Measurements from ENCODE around the gene MAMDC2. TPM values are rescaled to one million over a fixed set of nuclear protein-coding genes. Genes with fewer than 3 reads are reported as not detected.

The MAMDC2 gene
- total RNA-seq, 2 donors from 2014 or later: 28.8 to 32.5 TPM

DNA sequence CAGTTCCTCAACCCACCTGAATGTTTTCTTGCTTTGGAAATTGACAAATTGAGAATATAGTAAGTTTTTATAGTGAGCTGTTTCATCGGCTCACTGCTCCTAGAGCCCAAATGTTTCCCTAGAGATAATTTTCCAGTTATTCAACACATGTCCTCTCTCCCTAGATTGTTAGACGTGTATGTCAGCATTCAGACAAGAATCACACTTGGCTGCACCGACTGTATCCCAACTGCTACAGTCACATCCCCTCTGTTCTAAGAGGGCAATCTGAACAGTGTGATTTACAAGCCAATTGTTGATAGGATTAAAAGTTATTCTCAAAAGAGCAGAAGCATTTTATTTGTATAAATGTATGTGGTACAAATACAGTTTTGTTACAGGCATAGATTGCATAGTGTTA is 93.9 kb downstream of the MAMDC2 start:
- no peak for DNase-seq (ENCODE audit: low spot score)
- Histone ChIP-seq H3K27me3 (no peaks in the 10 kb centered on the region), H3K36me3 (peaks cover 20% of the 10 kb centered on the region), H3K4me3 (no peak overlapping the region), H3K27ac (no peak overlapping the region), H3K9me3 (no peaks in the 10 kb centered on the region), H3K4me1 (peaks cover 0 to 19% of the 10 kb centered on the region in 2 donors)
- TF ChIP-seq, protein P1, sequence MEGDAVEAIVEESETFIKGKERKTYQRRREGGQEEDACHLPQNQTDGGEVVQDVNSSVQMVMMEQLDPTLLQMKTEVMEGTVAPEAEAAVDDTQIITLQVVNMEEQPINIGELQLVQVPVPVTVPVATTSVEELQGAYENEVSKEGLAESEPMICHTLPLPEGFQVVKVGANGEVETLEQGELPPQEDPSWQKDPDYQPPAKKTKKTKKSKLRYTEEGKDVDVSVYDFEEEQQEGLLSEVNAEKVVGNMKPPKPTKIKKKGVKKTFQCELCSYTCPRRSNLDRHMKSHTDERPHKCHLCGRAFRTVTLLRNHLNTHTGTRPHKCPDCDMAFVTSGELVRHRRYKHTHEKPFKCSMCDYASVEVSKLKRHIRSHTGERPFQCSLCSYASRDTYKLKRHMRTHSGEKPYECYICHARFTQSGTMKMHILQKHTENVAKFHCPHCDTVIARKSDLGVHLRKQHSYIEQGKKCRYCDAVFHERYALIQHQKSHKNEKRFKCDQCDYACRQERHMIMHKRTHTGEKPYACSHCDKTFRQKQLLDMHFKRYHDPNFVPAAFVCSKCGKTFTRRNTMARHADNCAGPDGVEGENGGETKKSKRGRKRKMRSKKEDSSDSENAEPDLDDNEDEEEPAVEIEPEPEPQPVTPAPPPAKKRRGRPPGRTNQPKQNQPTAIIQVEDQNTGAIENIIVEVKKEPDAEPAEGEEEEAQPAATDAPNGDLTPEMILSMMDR (IDR thresholded peaks at IDR 0.05): no peak

DNA sequence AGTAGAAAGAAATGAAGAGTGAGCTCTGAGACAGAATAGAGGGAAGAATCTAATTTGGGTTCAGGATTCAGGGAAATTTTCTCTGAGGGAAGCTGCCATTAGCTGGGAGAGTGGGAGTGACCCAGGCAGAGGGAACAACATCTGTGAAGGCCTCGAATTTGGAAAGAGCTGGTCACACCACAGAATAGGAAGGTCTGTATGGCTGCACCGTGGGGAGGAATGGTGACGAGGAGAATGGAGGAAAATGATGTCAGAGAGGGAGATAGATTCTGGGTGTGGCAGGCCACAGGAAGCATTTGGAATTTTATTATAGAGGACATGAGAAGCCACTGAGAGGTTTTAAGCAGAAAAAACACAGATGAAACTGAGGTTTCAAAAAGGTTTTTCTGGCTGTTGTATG is 98.5 kb downstream of the MAMDC2 start:
- no peak for DNase-seq (ENCODE audit: low spot score)
- Histone ChIP-seq H3K9me3 (no peaks in the 10 kb centered on the region), H3K4me1 (peaks cover 0 to 1% of the 10 kb centered on the region in 2 donors), H3K4me3 (no peak overlapping the region), H3K27me3 (no peaks in the 10 kb centered on the region), H3K27ac (no peak overlapping the region), H3K36me3 (peaks cover 40% of the 10 kb centered on the region)
- TF ChIP-seq, protein P1 (IDR thresholded peaks at IDR 0.05): no peak

DNA sequence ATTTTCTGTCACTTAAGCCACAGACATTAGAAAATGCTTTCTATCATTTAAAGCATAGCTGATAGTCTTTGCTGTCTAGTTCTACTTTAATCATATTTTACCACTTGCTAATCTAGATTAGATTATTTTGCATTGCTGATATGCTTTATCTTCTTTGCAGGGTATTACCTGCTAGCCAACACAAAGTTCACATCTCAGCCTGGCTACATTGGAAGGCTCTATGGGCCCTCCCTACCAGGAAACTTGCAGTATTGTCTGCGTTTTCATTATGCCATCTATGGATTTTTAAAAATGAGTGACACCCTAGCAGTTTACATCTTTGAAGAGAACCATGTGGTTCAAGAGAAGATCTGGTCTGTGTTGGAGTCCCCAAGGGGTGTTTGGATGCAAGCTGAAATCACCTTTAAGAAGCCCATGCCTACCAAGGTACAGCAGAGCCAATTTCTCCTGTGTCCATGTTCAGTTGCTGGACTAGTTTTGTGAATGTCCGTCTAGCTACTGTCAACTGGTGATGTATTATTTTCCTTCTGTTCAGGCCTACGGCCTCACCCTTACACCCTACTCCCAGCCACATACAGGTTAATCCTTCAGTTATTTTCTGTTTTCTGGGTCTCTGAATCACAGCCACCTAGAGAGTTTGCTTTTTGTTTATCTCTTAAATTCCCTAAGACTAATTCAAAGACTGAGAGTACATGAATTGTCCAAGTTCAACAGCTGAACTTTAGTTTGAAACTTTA is 99.9 kb downstream of the MAMDC2 start:
- TF ChIP-seq, protein P1 (IDR thresholded peaks at IDR 0.05): no peak
- H3K9me3 ChIP-seq: no peaks in the 10 kb centered on the region
- no peak for DNase-seq (ENCODE audit: low spot score)
- peaks cover 47% of the 10 kb centered on the region for H3K36me3 ChIP-seq
- H3K4me1 ChIP-seq: peaks cover 0 to 7% of the 10 kb centered on the region in 2 donors
- H3K27me3 ChIP-seq: no peaks in the 10 kb centered on the region
- H3K27ac ChIP-seq: no peak overlapping the region
- H3K4me3 ChIP-seq: no peak overlapping the region

DNA sequence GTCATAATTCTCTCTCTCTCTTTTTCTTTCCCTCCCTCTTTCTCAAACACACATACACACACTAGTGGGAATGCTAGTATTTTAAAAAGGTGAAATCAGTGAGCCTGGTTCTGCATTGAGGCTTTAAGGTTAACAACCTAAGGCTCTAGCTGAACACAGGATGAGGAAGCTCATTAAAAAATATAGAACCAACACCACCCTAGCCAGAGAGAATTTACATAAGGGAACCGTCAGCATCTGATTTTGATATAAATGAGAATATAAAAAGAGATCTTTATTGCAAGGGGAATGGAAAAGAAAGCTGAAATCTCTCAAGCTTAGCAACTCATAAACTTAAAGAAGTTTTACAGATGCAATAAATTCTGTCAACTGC is 100.5 kb downstream of the MAMDC2 start:
- no peak for DNase-seq (ENCODE audit: low spot score)
- Histone ChIP-seq H3K36me3 (peaks cover 47% of the 10 kb centered on the region), H3K27me3 (no peaks in the 10 kb centered on the region), H3K4me1 (peaks cover 0 to 7% of the 10 kb centered on the region in 2 donors), H3K9me3 (no peaks in the 10 kb centered on the region), H3K27ac (no peak overlapping the region), H3K4me3 (no peak overlapping the region)
- TF ChIP-seq, protein P1 (IDR thresholded peaks at IDR 0.05): no peak

DNA sequence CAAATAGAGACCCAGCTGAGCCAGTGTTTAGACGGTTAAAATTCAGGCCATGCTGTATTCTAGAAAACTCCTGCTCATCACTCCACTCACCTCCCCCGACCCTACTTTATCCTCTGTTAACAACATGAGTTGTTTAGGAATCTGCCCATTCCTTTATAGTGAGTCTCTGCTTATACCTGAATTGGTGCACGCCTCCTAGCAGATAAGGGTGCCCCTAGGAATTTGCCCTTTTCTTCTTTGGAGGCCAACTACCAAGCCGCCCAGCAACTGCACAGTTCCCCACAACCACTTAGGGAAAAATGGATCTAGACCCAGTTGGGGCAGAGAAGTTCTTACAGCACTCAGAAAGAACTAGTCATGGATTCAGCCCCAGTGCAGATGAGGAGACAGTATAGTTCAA is 102.3 kb downstream of the MAMDC2 start:
- Histone ChIP-seq H3K4me3 (no peak overlapping the region), H3K27ac (no peak overlapping the region), H3K4me1 (peaks cover 0 to 14% of the 10 kb centered on the region in 2 donors), H3K36me3 (peaks cover 33% of the 10 kb centered on the region), H3K9me3 (no peaks in the 10 kb centered on the region), H3K27me3 (no peaks in the 10 kb centered on the region)
- TF ChIP-seq, protein P1 (IDR thresholded peaks at IDR 0.05): no peak
- DNase-seq (ENCODE audit: low spot score): no peak

DNA sequence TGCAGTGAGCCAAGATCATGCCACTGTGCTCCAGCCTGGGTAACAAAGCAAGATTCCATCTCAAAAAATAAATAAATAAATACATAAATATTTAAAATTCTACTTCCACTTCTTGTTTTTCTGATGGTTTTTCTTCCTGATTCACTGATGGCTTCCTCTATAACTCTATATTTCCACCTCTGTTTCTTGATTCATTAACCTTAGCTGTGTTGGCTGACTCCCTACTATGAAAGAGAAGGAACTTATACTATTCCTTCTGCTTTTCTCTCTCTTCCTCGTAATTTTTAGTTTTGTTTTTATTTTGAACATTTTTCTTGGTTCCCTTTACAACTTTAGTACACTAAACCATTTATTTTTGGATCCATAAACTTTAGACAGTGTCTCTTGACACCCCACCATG is 103.5 kb downstream of the MAMDC2 start:
- H3K9me3 ChIP-seq: no peaks in the 10 kb centered on the region
- H3K27me3 ChIP-seq: no peaks in the 10 kb centered on the region
- peaks cover 27% of the 10 kb centered on the region for H3K36me3 ChIP-seq
- no peak overlapping the region for H3K27ac ChIP-seq
- no peak for DNase-seq (ENCODE audit: low spot score)
- TF ChIP-seq, protein P1 (IDR thresholded peaks at IDR 0.05): no peak
- no peak overlapping the region for H3K4me3 ChIP-seq
- H3K4me1 ChIP-seq: peaks cover 0 to 24% of the 10 kb centered on the region in 2 donors
